Stimulated activated naive CD4-positive, alpha-beta T cell (primary cell): ENCODE results near the gene SCARB1.

Experiments used
- DNase-seq, 6 experiments: peaks; one replicate each; lab custom pipeline; 2025; lab: John Stamatoyannopoulos, UW

The SCARB1 gene

GRCh38 chr12:124864326-124864752 is 675 bp upstream of the SCARB1 start:
- no peak for DNase-seq

DNA sequence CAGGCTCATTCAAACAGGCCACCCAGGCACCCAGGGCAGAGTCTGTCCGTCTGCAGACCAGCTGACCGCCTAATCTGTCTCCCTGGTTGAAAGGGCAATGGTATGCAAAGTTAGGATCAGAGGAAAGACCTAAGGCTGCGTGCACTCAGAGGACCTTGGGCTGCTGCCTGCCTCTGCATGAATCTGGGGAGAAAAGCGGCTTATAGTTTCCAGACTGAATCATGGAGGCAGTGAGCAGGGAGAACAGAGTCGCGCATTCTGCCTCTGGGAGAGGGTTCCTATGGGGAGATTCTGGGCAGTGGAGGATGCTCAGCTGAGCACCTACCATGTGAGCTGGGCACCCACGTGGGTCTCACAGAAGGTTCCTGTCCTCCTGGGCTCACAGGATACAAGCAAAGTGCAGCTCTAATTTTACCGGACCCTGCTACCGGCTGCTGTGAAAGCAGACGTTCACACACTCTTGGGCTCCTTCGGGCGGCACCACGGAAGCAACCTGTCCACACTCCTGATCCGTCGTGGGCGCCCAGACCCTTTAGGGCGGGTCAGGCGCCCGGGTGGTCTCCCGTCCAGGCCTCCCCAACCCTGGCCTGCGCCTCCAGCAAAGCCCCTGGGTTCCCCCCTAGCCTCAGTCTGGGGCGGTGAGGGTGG is 772 bp downstream of the SCARB1 start:
- peak in 3 of 6 experiments; percentile 25 to 38 (median 26) for DNase-seq

- DNase-seq: no peak
These were observed 1.6 kb downstream of the SCARB1 start for GRCh38 chr12:124861898-124862676.

GRCh38 chr12:124861492-124861891 is 2.2 kb downstream of the SCARB1 start:
- no peak for DNase-seq

DNA sequence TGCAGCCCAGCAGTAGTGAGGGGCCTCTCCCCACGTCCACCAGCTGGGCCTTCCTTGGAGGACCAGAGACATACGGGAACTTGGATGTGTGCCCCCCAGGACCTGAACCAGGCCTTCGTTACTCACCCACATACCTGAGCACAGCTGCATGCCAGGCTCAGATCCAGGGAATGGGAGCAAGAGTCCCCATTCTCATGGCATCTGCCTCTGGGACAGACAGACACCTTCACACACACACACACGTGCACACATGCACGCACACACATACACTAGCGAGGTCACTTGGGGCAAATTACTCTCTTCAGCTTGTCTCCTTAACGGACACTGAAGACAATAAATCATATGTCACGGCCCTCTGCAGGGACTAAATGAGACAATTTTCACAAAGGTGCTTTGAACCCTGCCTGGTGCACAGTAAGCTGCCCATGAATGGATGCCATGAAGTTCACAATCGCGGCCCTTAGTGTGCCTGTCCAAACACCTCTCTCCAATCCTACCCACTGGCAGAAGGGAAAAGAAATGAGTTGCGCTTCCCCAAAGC is 5.7 kb downstream of the SCARB1 start:
- no peak for DNase-seq

DNA sequence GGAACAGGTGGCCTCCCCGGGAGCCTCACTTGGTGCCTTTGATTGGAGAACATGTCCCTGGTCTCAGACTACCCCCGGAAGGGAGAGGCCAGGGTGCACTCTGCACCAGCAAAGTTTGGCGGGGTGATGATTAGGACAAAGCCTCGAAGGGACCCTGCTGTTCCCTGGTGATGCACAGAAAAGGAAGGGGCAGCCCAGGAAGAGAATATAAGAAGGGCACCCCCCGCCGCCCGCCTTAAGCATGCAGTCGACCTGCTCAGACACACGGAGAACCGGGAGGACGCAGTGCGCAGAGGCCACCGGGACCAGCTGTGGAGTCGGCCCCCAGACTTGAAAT is 6.9 kb downstream of the SCARB1 start:
- DNase-seq: no peak

DNA sequence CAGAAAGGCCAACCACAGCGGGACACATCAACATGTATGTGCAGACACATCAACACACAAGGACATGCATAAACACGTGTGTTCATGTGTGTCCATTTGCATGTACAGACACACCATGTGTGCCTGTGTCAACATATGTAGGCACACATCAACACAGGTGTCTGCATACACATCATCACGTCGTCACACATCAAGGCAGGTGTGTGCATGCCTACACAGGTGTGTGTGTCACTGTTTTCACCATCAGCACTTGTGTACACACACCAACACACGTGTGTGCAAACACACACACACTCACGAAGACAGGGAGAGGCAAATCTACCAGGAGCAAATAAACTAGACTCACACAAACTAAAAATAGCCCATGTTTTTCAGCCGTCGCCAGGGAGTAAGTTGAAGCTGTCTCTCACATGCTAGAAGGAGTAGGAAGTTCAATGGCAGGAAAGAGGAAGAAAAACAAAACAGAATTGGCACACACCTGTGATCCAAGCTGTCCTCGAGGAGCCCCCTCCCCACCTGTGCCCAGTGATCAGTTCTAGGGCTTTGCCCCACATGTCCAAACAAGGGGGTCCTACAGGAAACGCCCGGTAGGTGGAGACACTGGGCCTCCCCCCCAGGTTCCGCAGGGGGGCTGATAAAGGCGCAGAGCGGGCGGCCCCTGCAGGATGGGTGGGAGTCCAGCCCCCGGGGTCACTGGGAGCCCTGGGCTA is 7.4 kb downstream of the SCARB1 start:
- no peak for DNase-seq

- no peak for DNase-seq
These were observed 8.2 kb downstream of the SCARB1 start for GRCh38 chr12:124855275-124855957.

- no peak for DNase-seq
These were observed 9.0 kb downstream of the SCARB1 start for GRCh38 chr12:124854637-124855184.

DNA sequence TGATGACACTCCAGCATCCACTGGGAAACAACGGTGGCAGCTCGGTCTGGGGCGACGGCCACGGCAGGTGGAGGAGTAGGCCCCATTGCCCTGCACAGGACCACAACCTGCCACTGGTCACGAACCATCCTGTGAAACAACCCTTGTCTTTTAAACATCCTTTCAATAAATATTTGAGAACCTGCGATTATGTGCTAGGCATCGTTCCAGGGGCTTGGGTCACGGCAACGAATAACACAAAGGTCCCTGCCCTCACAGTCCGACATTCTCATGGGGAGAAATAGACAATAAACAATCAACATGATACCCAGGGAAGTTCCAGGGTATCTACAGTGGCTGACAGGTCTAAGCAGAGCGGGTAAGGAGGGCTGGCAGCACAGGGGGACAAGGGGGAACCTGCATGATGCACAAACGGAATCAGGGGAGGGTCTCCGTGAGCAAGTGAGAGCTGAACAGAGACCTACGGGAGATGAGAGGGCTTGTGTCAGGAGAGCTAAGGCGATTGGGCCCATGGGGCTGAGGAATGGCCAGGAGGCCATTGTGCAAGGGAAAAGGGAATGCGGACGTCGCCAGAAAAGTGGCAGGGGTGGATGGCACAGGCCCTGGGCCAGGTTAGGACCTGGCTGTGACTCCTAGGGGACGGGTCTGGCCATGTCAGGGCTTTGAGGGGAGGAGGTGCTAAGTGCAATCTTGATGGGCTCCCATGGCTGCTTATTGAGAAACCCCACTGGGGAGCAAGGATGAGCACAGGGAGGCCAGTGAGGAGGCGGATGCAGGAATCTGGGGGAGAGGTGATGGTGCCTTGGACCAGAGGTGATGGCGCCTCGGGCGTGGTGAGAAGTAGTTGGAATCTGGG is 9.7 kb downstream of the SCARB1 start:
- no peak for DNase-seq

DNA sequence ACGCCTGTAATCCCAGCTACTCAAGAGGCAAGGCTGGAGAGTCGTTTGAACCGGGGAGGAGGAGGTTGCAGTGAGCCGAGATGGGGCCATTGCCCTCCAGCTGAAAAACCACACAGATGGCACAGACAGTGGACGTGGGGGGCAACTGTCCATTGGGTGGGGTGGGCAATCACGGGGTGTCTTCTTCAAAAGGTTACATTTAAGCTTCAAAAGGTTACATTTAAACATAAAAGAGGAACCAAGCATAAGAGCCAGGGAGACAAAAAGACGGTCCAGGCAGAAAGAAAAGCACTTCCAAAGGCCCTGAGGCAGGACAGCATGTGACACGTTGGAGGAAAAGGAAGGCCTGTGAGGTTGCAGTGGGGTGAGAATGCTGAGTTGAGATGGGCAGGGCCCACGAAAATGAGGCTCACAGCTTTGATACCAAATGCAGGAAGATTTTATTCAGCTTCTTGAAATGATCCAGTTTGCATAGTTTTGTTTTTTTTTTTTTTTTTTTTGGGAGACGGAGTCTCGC is 10.7 kb downstream of the SCARB1 start:
- no peak for DNase-seq

DNA sequence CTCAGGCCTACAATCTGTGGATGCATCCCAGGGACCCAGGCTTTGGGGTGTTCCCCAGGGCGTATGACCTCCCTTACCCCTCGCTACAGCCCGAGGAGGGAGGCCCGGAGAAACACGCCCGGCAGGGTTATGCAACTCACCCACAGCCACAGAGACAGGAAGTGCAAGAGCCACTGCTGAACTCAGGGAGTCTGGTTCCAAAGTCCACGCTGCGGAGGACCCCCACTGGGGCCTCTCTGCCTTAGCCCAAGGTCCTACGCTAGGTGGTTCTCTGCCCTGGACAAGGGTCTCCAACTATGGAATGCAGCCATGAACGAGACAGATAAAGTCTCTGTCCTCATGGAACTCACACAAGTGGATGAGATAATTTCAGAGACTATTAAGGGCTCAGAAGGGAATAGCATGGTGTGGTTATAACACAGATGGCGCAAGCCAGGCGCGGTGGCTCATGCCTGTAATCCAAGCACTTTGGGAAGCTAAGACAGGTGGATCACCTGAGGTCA is 11.3 kb downstream of the SCARB1 start:
- DNase-seq: no peak

DNA sequence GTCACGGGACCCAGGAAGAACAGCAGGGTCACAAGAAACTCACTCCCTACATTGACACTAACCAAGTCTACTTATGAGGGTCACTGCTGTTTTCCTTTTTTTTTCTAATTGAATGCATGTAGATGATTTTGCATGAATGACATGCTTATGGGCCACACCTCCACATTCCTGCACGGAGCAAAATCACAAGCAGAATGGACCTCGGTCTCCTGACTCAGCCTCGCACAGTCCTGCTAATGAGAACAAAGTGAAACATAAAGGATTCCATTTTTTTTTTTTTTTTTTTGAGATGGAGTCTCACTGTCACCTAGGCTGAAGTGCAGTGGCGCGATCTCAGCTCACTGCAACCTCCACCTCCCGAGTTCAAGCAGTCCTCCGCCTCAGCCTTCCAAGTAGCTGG is 12.3 kb downstream of the SCARB1 start:
- no peak for DNase-seq

DNA sequence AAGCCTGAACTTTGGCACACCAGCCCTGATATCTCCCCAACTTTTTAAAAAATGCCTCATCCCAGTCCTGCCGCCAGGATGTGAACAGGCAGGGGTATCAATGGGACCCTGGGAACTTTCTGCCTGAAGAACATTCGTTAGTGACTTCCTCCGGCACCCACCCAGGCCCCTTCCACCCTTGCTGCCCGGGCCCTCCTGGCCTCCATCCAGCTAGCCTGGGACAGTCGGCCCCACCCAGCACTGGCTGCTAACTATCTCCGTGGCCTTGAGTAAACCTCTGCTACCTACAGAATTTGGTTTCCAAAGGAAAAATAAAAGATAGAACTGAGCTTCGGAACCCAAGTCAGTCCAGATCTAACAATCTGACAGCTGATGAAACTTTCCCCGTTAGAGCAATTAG is 14.3 kb downstream of the SCARB1 start:
- no peak for DNase-seq

DNA sequence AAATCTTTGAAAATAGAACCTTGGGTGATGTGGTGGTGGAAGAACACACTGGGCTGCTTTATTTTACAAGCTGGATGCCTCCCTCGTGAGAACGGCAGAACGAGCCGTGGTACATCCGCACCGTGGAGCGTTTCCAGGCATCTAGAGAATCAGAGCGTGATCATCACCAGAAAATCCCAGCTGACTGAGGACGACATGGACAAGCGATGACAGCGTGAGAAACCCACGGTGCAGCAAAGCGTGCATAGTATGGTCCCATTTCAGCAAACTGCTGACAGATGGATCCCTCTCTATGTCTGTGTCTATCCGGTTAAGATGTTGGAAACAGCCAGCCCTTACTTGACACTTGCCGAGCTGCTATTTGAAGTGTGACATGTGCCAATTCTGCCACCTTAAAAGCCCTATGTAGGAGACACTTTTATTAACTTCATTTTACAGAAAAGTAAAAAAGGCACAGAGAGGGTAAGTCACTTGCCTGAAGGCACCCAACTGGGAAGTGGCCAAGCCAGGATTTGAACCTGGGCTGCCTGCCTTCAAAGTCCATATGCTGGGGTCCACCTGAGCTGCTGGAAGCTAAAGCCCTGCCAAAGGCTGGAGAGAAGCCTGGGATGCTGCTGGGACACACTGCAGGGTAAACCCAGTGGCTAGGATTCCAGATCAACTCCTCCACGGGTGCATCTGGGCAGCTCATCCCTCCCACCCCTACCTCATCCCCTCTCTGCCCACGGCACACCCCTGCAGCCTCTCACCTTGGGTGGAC is 14.9 kb downstream of the SCARB1 start:
- no peak for DNase-seq

- DNase-seq: no peak
These were observed 16.3 kb downstream of the SCARB1 start for GRCh38 chr12:124847113-124848074.

- no peak for DNase-seq
These were observed 19.0 kb downstream of the SCARB1 start for GRCh38 chr12:124844411-124845397.
